ENCODE data around the gene SEMA4D.

Gene SEMA4D, protein sequence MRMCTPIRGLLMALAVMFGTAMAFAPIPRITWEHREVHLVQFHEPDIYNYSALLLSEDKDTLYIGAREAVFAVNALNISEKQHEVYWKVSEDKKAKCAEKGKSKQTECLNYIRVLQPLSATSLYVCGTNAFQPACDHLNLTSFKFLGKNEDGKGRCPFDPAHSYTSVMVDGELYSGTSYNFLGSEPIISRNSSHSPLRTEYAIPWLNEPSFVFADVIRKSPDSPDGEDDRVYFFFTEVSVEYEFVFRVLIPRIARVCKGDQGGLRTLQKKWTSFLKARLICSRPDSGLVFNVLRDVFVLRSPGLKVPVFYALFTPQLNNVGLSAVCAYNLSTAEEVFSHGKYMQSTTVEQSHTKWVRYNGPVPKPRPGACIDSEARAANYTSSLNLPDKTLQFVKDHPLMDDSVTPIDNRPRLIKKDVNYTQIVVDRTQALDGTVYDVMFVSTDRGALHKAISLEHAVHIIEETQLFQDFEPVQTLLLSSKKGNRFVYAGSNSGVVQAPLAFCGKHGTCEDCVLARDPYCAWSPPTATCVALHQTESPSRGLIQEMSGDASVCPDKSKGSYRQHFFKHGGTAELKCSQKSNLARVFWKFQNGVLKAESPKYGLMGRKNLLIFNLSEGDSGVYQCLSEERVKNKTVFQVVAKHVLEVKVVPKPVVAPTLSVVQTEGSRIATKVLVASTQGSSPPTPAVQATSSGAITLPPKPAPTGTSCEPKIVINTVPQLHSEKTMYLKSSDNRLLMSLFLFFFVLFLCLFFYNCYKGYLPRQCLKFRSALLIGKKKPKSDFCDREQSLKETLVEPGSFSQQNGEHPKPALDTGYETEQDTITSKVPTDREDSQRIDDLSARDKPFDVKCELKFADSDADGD

DNA sequence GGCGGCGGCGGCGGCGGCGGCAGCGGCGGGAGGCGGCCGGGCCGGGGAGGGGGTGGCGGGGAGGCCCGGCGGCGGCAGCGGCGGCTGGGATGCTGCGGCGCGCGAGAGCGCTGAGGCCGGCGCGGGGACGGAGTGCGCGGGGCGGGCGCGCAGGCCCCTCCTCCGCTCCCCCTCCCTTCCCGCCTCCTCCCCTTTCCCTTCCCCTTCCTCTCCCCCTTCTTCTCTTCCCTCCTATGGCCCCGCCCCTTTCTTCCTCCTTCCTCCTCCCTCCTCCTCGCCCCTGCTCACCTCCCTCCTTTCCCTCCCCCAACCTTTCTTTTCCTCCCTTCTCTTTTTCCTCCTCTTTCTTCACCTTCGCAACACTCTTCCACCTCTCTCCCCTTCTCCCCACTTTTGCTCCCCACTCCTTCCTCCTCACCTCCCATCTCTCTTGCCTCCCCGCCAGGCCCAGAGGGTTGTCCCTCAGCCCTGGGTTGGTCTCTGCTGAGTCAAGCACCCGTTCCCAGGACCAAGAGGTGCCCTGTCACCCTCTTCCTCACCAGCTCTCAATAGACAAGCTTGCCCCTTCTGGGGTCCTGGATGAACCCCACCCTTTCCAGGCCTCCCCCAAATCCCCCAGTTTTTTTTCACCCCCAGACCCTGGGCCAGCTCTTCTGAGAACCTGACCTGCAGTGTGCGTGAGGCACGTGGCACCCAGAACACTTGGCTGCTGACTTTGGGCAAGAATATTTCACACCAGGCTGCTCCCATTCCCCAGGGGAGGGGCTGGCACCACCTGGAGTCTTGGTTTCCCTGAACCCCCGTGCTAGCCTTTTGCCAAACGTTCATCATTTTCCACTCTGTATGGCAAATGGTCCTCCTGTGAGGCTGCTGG, at the start of gene SEMA4D:
Gene SEMA4D, minus strand, starts transcription at position 136 of the 874 bp plus-strand sequence. CDS start 92,657 bp downstream, outside the sequence.
- peak; percentile 55 for DNase-seq

DNA sequence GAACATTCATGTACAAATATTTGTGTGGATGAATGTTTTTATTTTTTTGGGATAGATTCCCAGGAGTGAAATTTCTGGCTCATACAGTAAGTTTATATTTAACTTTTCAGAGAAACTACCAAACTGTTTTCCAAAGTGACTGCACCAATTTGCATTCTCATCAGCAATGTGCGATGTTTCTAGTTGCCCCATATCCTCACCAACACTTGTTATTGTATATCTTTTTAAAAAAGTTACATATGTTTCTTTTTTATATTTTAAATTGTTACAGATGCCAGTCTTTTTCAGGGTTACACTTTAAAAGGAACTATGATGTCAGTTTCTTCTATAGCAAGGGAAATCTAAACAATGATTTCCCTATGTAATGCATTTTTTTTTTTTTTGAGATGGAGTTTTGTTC, 49.1 kb upstream of the SEMA4D start:
- DNase-seq, result no peak

DNA sequence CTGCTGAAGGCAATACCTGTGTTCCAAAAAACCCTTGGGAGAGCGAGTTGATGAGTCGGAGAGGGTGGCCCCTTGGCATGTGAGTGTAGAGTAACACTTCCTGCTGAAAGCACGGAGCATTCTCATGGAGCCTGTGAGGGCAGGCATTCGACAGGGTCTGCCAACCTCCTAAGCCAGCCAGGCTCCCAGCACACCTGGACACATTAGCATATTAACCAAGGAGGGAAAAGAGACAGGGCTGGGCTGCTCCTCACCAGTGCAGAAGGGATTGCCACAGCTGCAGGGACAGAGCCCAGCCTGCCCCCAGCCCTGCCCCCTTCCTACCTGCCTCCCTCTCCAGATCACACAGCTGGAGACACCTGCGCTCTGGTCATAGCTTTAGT, 46.4 kb upstream of the SEMA4D start:
- DNase-seq, result no peak

DNA sequence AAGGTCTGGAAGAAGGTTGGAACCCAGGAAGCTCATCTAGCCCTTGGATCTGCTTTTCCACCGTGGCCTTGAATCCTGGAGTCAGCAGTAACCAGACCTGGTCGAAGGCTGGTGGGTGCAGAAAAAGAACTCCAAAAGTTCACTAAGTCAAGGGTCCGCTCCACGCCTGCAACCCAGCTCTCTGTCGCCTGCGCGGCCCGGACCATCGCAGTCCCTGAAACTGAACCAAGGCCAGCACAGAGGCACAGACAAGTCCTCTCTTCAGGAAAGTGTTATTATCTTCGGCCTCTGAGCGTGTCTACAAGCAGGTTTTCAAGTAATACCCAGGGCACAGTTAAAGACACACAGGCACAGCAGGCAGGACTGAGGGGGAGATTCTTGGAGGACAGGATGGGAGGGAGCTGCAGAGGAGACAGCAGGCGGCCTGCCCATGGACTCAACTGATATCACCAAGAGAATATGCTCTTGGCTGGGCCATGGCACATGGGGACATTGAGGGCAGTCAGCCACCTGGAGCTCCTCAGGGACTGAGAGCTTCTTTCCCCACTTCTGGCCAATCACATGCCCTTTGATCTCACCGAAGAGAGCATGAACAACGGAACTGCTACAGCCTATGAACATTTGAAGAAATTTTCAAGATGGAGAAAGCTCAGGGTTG, 45.8 kb upstream of the SEMA4D start:
- DNase-seq, result no peak

DNA sequence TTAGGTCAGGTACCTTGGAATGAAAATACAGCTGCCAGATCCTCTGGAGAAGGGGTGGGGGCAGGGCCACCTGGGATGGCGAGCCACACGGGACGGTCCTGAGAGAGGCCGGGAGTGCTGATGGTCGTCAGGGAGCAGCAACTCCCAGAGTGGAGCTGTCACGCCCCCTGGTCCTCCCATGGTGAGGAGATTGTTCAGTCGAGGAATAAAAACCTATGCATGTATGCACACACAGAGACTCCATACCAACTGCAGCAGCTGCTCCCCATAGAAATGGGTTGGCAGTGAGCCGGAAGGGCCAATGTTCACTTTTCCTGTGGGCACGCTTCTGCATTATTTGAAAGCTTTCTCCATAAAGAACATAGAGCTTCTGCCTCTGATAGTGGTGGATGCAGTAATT, 45.2 kb upstream of the SEMA4D start:
- no peak for DNase-seq

DNA sequence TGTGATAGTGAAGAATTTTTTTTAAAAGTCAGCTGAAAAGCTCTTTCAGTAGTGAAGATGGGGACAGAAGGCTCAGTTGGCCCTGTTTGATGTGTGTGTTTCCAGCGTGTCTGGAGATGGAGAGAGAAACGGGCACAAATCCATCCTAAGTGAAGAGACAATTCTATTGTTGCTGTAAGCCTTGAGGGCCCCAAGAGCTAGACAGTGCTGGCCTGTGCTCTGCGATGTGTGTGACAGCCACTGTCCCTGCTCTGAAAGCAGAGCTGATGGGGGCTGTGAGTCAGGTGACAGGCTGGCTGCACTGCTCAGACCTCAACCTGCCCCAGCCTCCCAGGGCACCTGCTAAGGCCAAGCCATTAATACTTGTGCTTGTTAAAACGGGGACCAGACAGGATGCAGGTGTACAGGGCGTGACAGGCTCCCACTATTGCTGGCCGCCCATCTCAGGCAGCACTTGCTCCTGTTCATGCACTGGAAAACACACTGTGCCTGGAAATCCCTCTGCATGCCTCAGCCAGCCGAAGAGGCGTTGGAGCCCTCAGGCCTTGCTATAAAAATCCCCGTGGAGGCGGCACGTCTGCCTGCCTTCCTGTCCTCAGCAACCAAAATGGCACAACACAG, 44.6 kb upstream of the SEMA4D start:
- no peak for DNase-seq

DNA sequence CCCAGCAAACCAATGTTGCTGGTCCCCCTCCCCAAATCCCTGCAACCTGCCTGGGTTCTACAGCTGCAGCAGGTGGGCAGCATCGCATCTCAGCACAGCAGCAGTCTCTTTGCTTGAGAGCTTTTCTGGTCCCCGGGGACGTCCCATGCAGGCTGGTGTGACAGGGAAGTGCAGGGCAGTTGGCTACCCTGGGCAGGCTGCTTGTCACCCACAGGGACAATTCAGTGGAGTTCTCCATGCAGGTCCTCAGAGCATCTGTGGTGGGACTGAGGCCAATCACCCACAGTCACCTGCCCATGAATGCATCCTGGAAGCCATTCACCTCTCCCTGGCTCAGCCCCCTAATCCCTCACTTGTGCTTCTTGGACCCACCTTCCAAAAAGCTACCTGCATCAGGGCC, 43.9 kb upstream of the SEMA4D start:
- DNase-seq, result no peak

DNA sequence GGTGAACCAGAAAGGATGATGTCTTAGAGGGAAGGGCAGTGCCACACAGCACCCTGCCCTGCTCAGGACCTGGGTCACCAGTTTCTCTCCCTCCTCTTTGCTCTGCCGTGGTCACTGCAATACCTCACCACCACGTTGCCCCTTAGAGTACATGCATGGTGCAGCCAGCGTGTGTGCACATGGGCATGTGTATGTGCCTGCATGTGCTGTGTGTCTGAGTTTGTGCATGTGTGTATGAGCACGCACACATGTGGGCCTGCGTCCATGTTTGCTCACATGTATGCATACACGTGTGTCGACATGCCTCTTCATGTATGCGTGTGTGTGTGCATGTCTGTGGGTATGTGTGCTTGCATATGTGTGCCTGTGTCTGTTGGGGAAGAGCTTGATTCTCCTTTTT, 41.5 kb upstream of the SEMA4D start:
- no peak for DNase-seq

DNA sequence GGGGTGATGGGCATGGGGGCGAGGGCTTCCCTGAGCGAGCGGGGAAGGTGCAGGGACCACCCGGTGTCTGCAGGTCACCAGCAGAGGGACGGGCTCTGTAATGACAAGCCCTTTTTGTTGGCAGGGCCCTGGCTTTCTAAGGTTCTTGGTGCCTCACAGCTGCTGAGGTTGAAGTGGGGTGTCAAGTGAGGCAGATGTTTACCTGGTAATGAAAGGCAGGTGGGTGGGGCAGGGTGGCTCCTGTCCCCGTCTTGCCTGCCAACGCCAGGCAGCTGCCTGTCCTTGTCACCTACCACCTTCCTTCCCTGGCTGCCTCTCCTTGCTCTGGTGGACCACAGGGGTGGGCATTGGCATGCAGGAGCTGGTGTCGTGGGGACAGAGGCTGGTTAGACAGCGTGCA, 41.0 kb upstream of the SEMA4D start:
- peak; percentile 32 for DNase-seq

DNA sequence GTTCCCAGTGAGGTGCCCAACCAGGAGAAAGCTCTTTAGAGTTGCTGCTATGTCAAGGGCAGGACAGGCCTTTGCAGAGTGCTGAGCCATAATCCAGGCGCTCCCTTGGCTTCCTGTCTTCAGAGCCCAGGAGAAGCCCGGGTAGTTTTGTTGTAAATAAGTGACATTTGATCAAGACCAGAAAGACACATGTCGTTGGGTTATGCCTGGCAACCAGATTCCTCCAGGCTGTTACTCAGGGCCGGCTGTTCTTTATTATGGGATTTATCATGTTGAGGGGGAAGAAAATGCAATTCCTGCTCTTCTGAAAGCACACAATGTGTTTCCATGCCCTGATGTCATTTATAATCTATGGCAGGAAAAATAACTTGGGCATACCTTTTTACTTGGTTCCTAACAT, 39.3 kb upstream of the SEMA4D start:
- no peak for DNase-seq

DNA sequence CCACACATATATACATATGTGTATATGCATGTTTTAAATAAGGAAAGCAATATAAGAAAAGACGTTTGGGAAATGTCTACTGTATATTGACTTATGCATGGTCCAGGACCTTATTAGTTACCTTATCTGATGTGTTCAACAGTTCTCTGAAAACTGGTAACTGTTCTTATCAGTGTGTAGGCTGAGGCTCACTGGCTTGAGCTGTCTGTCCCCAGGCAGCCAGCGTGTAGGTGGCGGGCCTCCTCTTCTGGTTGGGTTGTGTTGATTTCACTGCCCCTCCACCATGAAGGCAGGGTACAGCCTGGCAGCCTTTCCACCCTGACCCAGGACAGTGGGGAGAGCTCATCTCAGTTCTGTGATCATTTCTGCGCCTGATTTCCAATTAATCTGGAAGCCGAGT, 38.7 kb upstream of the SEMA4D start:
- no peak for DNase-seq

DNA sequence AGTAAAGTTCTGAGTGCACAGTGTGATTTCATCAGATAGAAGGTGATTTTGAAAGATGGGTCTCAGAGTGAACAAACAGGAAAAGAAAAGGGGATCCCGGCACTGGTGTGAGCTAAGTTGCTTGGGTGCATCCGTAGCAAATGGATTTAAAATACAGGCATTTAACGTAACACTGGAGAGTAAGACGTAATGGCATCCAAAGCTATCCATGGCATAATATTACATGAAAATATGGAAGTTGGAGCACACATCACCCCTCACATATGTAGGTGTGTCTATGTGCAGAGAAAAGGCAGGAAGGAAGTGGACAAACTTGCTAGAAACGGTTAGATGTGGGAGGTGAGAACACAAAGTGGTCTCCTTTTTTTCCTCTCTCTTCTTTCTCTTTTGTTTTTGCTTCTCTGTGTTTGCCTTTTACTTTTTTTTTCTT, 38.2 kb upstream of the SEMA4D start:
- no peak for DNase-seq

DNA sequence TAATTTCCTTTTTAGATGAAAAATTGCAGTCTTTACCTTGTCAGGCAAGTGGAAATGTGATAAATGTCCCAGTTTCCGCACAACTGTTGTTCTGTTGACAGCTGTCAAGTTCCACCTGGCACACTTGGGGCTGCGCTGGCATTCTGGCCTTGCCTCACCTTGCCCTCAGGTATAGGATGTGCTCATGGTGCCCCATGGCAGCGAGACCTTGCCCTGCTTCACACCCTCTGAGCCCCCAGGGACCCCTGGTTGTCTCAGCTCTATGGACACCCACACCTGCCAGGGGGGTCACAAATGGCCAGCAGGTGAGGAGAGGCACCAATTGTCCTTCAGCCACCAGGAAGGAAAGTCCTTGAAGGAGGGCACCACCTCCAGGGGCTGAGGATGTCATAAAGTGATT, 37.5 kb upstream of the SEMA4D start:
- no peak for DNase-seq

DNA sequence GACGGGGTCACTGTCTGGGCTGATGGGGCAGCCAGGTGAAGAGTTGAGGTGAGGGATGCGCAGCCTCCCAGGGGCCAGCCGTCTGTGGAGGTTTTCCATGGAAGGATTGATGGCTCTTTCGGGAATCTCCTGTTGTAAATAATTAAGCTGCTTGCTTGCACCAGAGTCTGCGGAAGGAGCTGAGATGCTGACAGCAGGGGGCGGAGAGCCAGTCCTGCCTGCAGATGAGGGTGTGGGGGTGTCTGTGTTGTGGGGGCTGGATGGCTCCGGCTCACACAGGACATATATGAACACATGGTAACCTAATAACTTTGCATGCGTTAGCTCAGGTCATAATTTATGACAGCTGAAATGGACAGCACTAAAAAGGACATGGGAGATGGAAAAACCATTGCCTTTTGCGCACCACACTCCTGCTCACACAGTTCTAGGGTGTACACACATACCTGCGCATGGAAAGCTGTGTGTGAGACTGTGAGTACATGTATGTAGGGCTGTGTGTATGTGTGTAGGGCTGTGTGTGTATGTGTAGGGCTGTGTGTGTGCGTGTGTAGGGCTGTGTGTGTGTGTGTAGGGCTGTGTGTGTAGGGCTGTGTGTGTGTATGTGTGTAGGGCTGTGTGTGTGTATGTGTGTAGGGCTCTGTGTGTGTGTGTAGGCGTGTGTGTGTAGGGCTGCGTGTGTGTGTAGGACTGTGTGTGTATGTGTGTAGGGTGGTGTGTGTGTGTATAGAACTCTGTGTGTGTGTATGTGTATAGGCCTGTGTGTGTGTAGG, 36.8 kb upstream of the SEMA4D start:
- DNase-seq, result no peak

DNA sequence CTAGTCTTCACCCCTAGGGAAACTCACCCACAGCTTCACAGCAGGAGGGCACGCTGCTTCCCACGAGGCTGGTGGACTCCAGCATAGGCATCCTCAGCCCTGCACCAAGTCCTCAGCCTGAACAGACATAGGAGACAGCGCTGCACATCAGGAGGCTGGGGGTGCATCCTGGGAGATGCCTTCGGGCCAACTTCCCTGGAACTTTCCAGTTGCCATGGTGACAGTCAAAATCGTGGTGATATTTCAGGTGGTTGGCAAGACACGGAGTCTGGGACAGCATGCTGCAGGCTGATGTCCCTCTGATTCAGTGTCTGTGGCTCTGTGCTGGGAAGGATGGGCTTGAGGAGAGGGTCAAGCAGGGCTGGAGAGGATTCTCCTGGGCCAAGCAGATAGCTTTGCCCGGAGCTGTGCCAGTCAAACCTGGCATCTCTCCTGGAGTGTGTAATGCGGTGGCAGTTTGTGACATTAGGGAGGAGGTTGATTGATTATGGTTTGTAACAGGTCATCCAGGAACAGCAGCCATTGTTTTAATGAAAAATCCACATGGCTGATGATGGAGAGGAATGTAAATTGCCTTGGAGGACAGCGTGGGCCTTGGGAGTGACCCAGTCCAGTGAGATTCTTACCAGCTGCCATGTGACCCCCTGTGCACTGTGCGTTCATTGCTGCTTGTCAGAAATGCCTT, 35.6 kb upstream of the SEMA4D start:
- DNase-seq, result no peak

DNA sequence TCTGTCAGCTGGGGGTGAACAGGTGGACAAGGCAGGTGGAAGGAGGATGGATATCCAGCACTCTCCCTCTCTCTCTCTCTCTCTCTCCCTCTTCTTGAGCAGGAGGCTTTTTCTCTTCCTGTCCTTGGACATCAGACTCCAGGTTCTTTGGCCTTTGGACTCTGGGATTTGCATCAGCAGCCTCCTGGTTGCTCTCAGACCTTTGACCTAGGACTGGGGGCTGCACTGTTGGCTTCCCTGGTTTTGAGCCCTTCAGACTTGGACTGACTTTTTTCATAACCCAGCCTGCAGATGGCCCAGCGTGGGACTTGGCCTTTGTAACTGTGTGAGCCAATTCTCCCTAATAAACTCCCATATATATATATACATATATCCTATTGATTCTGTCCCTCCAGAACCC, 35.0 kb upstream of the SEMA4D start:
- no peak for DNase-seq

DNA sequence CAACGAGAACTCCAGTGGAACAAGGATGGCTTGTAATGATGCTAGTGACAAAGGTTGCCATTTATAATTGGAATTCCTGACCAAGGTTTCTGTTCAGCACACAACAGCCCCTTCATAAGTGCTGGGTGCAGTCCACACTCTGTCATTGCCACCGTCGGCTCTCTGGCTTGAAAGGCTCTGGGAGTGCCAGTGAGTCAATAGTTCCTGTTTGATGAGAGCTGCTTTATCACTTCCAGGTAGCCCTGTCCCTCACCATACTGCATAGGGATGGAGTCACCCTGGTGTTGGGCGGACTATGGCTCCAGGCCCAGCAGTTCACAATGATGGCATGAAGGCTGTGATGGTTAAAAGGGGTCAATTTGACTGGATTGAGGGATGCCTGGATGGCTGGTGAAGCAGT, 34.6 kb upstream of the SEMA4D start:
- DNase-seq, result no peak

DNA sequence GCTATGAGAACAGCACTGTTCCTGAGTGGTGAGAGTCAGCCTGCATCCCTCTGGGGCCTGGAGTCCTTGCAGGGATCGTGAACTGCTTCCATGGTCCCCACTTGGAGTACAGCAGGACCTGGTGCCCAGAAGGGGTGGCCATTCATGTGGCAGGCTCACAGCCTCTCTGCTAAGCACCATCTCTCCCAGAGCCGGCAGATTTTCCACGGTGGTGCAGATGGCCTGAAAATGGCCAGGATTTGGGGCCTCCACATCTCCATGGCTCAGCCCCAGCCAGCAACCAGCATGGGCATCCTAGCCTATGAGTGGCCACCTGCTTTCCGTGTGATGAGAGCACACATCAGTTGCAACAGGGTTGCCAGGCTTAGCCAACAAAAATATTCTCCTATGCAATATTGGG, 33.9 kb upstream of the SEMA4D start:
- DNase-seq, result no peak

DNA sequence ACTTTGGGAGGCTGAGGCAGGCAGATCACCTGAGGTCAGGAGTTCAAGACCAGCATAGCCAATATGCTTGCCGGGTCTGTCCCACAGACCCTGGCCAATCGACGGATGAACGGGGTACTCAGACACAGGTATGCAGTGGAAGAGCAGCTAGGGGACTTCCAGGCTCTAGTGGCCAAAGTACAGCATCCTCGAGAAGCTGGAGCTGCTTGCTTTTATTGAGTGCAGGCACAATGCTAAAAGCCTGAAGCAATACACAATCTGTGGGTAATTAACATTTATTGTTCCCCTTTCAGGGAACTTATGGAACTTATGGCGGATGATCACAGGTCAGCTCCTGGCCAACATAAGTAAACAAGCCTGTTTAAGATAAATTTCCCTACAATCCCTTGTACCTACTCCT, 32.8 kb upstream of the SEMA4D start:
- no peak for DNase-seq

DNA sequence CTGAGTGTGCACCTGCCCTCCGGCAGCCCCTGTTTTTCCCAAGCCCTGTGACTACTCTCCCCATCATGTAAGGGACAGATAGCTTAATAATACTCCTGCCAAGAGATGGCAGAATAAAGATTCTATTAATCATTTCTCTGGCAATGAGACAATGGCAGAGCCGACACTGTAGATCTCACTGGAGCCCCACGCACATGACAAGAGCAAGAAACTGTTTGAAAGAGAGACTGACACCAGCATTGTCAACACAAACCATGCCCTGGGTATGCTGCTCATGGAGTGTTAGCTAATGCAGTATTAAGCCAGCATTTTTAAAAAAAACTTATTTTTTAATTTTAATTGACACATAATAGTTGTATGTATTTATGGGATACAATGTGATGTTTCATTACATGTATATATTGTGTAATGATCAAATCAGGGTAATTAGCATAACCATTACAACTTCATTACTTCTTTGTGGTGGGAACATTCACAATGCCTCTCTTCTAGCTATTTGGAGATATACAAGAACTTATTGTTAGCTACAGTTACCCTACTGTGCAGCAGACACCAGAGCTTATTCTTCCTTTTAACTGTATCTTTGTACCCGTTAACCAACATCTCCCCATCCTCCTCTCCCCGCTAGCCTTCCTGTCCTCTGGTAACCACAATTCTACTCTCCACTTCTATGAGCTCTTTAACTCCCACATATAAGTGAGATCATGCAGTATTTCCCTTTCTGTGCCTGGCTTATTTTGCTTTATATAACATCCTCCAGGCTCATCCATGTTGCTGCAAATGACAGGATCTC, 31.5 kb upstream of the SEMA4D start:
- no peak for DNase-seq

All from NCI-H1092 treated with DMSO at 0.1 percent for 48 hours (cell line).